ENCODE results near the gene MAP2. TPM values are rescaled to one million over a fixed set of nuclear protein-coding genes. Genes with fewer than 3 reads are reported as not detected.

Gene MAP2
- total and polyA plus RNA-seq, 2 donors (not counting 3 experiments of a cell fraction or from before 2014, with no cell fraction given), result 19.4 to 46.1 TPM

GRCh38 chr2:209721497-209721896 is 297.6 kb downstream of the MAP2 start:
- FAIRE-seq, result no peak
- H4K20me1 ChIP-seq (replicated peaks; ENCODE audit: control insufficient read depth, extremely low read depth, insufficient read depth, low read length), result no peaks in the 10 kb centered on the region
- dilution Hi-C loops (cut with MboI; ENCODE audit: extremely low pct_ligation_motif_present, low sequenced_read_pairs), result no loop called here
- H2AFZ ChIP-seq (ENCODE audit: low read depth, low read length), result no peak overlapping the region
- DNase-seq (ENCODE audit: low read depth, low spot score), result no peak
- intact Hi-C loops (cut with micrococcal nuclease), result no loop called here
- H3K27me3 ChIP-seq (ENCODE audit: control insufficient read depth in 2 of 2, insufficient read depth in 2 of 2, low read length in 2 of 2), result no peaks in the 10 kb centered on the region
- H3K4me2 ChIP-seq (ENCODE audit: insufficient read depth, low read length), result no peak overlapping the region
- ChIA-PET POLR2A (no interaction called here), CTCF (interaction anchor here (1.2 to 1.5 kb wide), 2 partner anchors 10 to 387 kb away, joined by 3 to 5 read pairs; no protein-coding TSS in a partner anchor)
- TF ChIP-seq POLR2A (IDR thresholded peaks at IDR 0.05; ENCODE audit: low read depth, low read length) (no peak), EZH2 (IDR thresholded peaks at IDR 0.05; ENCODE audit: borderline replicate concordance, low read depth, low read length, severe bottlenecking) (no peak), GATA2 (IDR thresholded peaks at IDR 0.05; ENCODE audit: insufficient read depth, insufficient read length, low read depth, low read length) (no peak), FOS (IDR thresholded peaks at IDR 0.05; ENCODE audit: borderline replicate concordance, insufficient read depth, low read length) (no peak), JUN (IDR thresholded peaks at IDR 0.05; ENCODE audit: borderline replicate concordance, insufficient read depth, insufficient read length, low read depth) (no peak), MYC (IDR thresholded peaks at IDR 0.05; ENCODE audit: low read depth, low read length) (no peak), CTCF (IDR thresholded peaks at IDR 0.05; ENCODE audit: extremely low read depth in 1 of 2, insufficient read depth in 1 of 2, low read depth in 1 of 2, low read length in 2 of 2) (no peak), MAX (IDR thresholded peaks at IDR 0.05; ENCODE audit: insufficient read depth, insufficient read length) (no peak)
- H3K9me1 ChIP-seq (replicated peaks; ENCODE audit: control insufficient read depth, extremely low read depth, insufficient read depth, low read length), result no peaks in the 10 kb centered on the region
- no peaks in the 10 kb centered on the region for H3K9me3 ChIP-seq (replicated peaks; ENCODE audit: control insufficient read depth, insufficient read depth, low read length)
- no peaks in the 10 kb centered on the region for H3K4me1 ChIP-seq (ENCODE audit: control insufficient read depth, extremely low read depth, insufficient read depth, low read length)
- H3K4me3 ChIP-seq (replicated peaks in 1 of 3; ENCODE audit: insufficient read depth in 1 of 3, low read depth in 1 of 3, low read length in 3 of 3), result no peak overlapping the region
- H3K79me2 ChIP-seq (ENCODE audit: control insufficient read depth, insufficient read depth, low read length), result no peaks in the 10 kb centered on the region
- no peaks in the 10 kb centered on the region for H3K36me3 ChIP-seq (ENCODE audit: control insufficient read depth in 2 of 2, extremely low read depth in 1 of 2, insufficient read depth in 2 of 2, low read length in 2 of 2)
- no TSS peak for BruUV-seq (replicated peaks)
- no peak overlapping the region for H3K27ac ChIP-seq (ENCODE audit: insufficient read depth, low read depth, low read length)
- H3K9ac ChIP-seq (replicated peaks; ENCODE audit: extremely low read depth, insufficient read depth, low read length), result no peak overlapping the region

Data from endothelial cell of umbilical vein (primary cell).